Measurements from ENCODE around the gene OR2H2.

The OR2H2 gene

DNA sequence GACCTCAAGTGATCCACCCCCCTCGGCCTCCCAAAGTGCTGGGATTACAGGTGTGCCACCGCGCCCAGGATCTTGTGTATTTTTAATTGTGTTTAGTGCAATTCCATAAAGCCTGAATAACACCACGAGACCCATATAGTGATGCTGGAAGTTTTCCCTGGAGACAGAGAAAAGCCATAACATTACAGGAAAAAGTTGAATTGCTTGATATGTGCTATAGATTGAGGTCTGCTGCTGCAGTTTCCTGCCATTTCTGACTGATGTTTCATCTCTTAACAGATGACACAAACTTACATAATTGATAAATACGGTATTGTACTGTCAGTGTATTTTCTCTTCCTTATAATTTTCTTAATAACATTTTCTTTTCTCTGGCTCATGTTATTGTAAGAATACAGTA is 18.1 kb upstream of the OR2H2 start:
- no peak for ATAC-seq (ENCODE audit: low read depth)
- H3K4me1 Mint-ChIP-seq: peaks cover 7% of the 10 kb centered on the region
- H3K27ac Mint-ChIP-seq: no peak overlapping the region
- H3K27me3 Mint-ChIP-seq: peaks cover 5% of the 10 kb centered on the region
- peaks cover 2% of the 10 kb centered on the region for H3K9me3 Mint-ChIP-seq
- H3K36me3 Mint-ChIP-seq: no peaks in the 10 kb centered on the region
- H3K4me3 Mint-ChIP-seq: no peak overlapping the region
- DNase-seq (ENCODE audit: low spot score in 2 of 2): no peak

DNA sequence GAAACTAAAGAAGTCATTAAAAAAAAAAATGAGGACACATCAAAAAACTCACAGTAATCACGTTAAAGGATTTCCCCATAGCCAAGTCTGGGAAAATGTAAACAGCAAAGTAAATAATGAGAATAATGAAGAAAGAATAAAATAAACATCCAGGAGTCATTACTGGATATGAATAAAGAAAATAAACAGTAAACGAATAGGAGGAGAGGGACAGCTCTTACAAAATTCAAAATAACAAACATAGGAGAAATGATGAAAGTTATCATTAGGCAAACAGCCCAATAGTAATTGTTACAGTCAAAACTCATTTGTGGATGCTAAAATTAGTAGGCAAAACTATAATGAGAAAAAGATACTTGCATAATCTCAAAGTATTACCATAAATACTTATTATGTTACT is 17.4 kb upstream of the OR2H2 start:
- Mint-ChIP-seq H3K36me3 (no peaks in the 10 kb centered on the region), H3K4me1 (peaks cover 7% of the 10 kb centered on the region), H3K4me3 (no peak overlapping the region), H3K27me3 (peaks cover 8% of the 10 kb centered on the region), H3K27ac (no peak overlapping the region), H3K9me3 (peaks cover 2% of the 10 kb centered on the region)
- no peak for DNase-seq (ENCODE audit: low spot score in 2 of 2)
- ATAC-seq (ENCODE audit: low read depth): no peak

DNA sequence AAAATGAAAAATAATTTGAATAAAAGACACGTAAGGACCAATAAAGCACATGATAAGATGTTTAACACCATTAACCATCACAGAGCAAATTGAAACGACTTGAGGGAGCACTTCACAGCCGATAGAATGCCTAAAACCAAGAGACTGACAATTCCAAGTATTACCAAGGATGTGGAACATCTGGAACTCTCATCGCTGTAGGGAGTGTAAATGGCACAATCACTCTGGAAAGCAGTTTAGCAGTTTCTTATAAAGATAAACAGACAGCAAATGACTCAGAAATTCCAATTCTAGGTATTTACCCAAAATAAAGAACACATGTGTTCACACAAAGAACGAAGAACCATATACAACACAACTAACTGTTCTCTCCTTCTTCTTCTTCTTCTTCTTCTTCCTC is 16.9 kb upstream of the OR2H2 start:
- no peaks in the 10 kb centered on the region for H3K36me3 Mint-ChIP-seq
- H3K4me1 Mint-ChIP-seq: peaks cover 7% of the 10 kb centered on the region
- no peak overlapping the region for H3K4me3 Mint-ChIP-seq
- no peak overlapping the region for H3K27ac Mint-ChIP-seq
- ATAC-seq (ENCODE audit: low read depth) (no peak), DNase-seq (ENCODE audit: low spot score in 2 of 2) (no peak)
- peaks cover 8% of the 10 kb centered on the region for H3K27me3 Mint-ChIP-seq
- peaks cover 2% of the 10 kb centered on the region for H3K9me3 Mint-ChIP-seq

DNA sequence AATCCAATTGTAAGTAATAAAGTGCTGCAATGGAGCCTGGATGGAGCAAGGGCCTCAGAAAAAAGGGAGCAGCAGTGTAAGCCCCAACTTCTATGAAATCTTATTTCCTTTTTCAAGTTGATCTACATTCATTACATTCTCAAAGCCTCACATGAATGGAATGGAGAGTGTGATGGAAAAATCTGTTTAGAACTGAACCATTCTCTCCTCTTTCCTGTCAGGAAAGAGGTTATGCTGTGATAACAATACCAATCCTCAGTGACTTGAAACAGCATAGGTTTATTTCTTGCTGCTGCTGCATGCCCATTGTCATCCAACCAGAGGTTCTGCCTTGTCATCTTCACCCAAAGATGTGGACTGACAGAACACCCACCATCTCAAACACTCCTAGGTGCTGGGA is 8.9 kb upstream of the OR2H2 start:
- ATAC-seq (ENCODE audit: low read depth) (no peak), DNase-seq (ENCODE audit: low spot score in 2 of 2) (no peak)
- H3K4me1 Mint-ChIP-seq: no peaks in the 10 kb centered on the region
- peaks cover 26% of the 10 kb centered on the region for H3K27me3 Mint-ChIP-seq
- no peaks in the 10 kb centered on the region for H3K9me3 Mint-ChIP-seq
- H3K4me3 Mint-ChIP-seq: no peak overlapping the region
- H3K36me3 Mint-ChIP-seq: no peaks in the 10 kb centered on the region
- H3K27ac Mint-ChIP-seq: no peak overlapping the region

DNA sequence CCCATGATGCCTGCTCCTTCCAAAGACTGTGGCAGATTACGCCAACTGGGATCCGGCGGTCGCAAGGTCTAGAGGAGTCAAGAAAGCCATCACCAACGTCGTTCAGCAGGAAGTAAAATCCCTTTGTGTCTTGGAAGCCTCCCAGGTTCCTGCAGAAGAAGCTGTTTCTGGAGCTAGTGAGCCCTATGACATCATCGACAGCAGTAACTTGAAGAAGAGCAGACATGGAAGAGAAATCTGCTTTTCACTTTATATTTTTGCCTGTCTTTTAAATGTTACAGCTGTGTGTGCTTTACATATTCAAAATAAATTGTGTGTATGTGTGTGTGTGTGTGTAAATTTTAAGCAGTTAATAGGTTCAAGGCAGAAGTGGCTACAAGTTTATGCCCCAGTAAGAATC is 7.4 kb upstream of the OR2H2 start:
- Mint-ChIP-seq H3K36me3 (no peaks in the 10 kb centered on the region), H3K4me1 (no peaks in the 10 kb centered on the region), H3K9me3 (no peaks in the 10 kb centered on the region), H3K27me3 (peaks cover 20% of the 10 kb centered on the region), H3K4me3 (no peak overlapping the region), H3K27ac (no peak overlapping the region)
- DNase-seq (ENCODE audit: low spot score in 2 of 2) (no peak), ATAC-seq (ENCODE audit: low read depth) (no peak)

DNA sequence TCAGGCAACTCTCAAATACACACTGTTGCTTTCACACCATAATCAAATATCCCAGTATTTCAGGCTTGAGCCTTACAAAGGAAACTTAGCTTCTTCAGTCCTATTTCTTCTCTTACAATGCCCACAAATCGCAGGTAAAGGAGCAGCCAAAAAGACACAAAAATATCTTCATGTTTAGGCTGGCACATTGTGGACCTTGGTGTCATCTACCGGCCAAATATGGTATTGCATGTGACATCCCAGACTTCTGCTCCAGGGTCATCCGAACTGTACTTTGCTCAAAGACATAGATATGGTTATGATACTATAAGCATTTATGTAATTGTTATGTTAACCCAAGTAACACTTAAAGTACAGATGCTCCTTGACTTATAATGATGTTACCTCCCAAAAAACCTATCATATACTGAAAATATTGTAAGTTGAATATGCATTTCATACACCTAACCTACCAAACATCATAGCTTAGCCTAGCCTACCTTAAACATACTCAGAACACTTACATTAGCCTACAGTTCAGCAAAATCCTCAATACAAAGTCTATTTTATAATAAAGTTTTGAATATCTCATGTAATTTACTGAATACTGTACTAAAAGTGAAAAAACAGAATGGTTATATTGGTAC is 4.6 kb downstream of the OR2H2 start:
- no peaks in the 10 kb centered on the region for H3K4me1 Mint-ChIP-seq
- H3K36me3 Mint-ChIP-seq: no peaks in the 10 kb centered on the region
- H3K4me3 Mint-ChIP-seq: no peak overlapping the region
- no peak overlapping the region for H3K27ac Mint-ChIP-seq
- DNase-seq (ENCODE audit: low spot score in 2 of 2): peak; percentile 62 to 64
- no peaks in the 10 kb centered on the region for H3K9me3 Mint-ChIP-seq
- peaks cover 21% of the 10 kb centered on the region for H3K27me3 Mint-ChIP-seq
- ATAC-seq (ENCODE audit: low read depth): peak; percentile 59

DNA sequence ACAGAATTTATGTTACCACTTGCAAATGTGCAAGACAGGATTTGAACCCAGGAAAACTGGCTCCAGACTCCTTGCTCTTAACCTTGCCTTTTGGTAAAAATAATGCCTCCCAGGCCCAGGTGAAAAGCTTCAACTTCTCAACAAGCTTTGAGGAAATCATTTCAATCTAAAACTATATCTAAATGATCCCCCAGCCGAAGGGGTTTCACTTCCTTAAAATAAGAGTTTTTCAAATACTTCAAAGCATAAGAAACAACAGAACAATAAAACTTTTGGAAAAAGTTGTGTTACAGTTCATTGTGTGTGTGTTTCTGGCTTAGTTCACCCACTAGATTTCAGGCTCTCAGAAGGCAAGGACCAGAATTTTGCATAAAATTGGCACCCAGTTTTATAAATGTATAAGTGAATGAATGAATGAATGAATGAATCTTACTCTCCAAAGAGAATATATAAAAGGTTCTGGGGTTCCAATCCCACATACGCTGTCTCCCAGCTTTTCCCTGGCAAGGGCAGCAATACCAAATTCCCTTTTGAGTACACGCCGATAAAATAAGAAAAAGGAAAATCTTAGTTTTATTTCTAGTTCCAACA is 5.4 kb downstream of the OR2H2 start:
- H3K4me1 Mint-ChIP-seq: no peaks in the 10 kb centered on the region
- no peaks in the 10 kb centered on the region for H3K36me3 Mint-ChIP-seq
- DNase-seq (ENCODE audit: low spot score in 2 of 2): no peak
- no peak for ATAC-seq (ENCODE audit: low read depth)
- H3K27ac Mint-ChIP-seq: no peak overlapping the region
- no peaks in the 10 kb centered on the region for H3K9me3 Mint-ChIP-seq
- no peak overlapping the region for H3K4me3 Mint-ChIP-seq
- H3K27me3 Mint-ChIP-seq: peaks cover 21% of the 10 kb centered on the region

DNA sequence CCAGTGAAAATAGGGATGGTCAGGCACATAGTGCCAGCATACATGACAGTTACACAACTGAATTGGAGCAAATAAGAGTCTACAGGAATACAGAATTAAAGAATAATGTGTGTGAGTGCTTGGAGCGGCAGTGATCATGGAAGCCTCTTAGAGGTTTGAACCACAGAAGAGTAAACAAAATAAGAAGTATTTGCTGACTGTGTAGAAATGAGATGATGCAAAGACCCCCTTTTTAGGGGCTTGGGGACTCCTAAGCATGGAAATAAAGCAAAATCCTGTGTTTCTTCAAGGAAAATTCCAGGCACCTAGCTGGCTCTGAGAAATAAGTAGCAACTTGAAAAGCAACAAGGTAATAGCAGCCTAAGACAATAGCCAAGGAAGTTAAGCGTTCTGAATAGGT is 6.8 kb downstream of the OR2H2 start:
- Mint-ChIP-seq H3K4me1 (no peaks in the 10 kb centered on the region), H3K9me3 (no peaks in the 10 kb centered on the region), H3K27ac (no peak overlapping the region), H3K36me3 (no peaks in the 10 kb centered on the region), H3K27me3 (peaks cover 15% of the 10 kb centered on the region), H3K4me3 (no peak overlapping the region)
- DNase-seq (ENCODE audit: low spot score in 2 of 2) (no peak), ATAC-seq (ENCODE audit: low read depth) (no peak)

DNA sequence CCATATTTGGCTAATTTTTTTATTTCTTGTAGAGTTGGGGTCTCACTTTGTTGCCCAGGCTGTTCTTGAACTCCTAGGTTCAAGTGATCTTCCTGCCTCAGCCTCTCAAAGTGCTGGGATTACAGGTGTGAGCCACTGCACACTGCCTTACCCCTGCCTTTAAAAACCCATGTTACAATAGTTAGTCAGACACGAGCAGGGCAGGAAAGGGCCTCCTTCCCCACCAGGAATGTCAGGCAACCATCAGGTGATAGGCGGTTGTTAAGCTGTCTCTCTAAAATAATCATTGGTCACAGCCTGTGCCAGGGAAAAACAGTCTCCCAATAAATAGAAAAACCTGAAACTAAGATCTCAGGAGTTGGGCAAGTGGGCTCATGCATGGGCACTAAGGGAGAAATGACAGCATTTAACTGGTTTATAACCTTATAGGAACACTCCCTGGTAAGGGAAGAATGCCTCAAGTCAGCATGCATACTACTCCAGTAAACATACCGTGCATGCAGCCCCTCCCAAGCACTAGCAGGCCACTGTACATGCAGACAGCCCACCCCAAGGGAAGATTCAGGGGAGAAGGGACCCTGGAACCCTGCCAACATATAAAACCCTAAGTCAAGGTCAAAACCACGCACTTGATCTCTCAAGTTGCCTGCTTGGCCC is 8.4 kb downstream of the OR2H2 start:
- H3K36me3 Mint-ChIP-seq: no peaks in the 10 kb centered on the region
- no peaks in the 10 kb centered on the region for H3K9me3 Mint-ChIP-seq
- no peaks in the 10 kb centered on the region for H3K4me1 Mint-ChIP-seq
- H3K27ac Mint-ChIP-seq: no peak overlapping the region
- no peak overlapping the region for H3K4me3 Mint-ChIP-seq
- DNase-seq (ENCODE audit: low spot score in 2 of 2) (no peak), ATAC-seq (ENCODE audit: low read depth) (no peak)
- peaks cover 3% of the 10 kb centered on the region for H3K27me3 Mint-ChIP-seq

DNA sequence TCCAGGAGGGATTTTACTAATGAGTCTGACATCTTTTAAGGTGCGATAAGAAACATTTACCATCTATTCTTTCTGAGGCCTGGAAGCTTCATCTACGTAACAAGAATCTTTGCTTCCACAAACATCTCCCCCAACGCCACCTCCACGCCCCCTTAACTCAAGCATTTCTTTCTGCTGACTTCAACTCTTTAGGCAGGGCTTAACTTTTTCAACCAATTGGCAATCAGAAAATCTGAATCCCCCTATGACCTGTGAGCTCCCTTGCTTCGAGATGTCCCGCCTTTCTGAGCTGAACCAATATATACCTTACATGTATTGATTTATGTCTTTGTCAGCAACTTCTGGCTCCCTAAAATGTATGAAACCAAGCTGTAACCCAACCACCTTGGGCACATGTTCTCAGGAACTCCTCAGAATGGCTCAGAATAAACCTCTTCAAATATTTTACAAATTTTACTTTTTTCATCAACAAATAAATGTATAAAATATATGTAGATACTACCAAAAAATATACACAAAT is 11.5 kb downstream of the OR2H2 start:
- ATAC-seq (ENCODE audit: low read depth): no peak
- Mint-ChIP-seq H3K27me3 (no peaks in the 10 kb centered on the region), H3K4me3 (no peak overlapping the region), H3K36me3 (no peaks in the 10 kb centered on the region), H3K9me3 (no peaks in the 10 kb centered on the region), H3K27ac (no peak overlapping the region), H3K4me1 (no peaks in the 10 kb centered on the region)
- DNase-seq (ENCODE audit: low spot score in 2 of 2): no peak

DNA sequence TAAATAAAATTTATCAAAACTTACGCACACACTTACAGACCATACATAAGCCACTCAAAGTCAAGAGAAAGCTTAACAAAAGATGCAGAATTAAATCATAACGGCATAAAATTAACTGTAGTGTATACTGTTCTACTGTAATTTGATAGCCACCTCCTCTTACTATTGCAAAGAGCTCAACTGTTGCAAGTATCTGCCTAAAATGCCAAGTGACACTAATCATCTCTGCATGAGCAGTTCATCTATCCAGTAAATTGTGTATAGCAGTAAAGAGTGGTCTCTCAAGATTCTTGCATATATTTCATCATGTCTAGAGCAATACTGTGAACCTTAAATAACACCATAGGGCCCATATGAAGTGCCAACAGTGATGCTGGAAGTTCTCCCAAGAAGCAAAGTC is 12.3 kb downstream of the OR2H2 start:
- Mint-ChIP-seq H3K4me1 (no peaks in the 10 kb centered on the region), H3K36me3 (peaks cover 3% of the 10 kb centered on the region), H3K9me3 (no peaks in the 10 kb centered on the region), H3K4me3 (no peak overlapping the region), H3K27me3 (no peaks in the 10 kb centered on the region), H3K27ac (no peak overlapping the region)
- DNase-seq (ENCODE audit: low spot score in 2 of 2) (no peak), ATAC-seq (ENCODE audit: low read depth) (no peak)

DNA sequence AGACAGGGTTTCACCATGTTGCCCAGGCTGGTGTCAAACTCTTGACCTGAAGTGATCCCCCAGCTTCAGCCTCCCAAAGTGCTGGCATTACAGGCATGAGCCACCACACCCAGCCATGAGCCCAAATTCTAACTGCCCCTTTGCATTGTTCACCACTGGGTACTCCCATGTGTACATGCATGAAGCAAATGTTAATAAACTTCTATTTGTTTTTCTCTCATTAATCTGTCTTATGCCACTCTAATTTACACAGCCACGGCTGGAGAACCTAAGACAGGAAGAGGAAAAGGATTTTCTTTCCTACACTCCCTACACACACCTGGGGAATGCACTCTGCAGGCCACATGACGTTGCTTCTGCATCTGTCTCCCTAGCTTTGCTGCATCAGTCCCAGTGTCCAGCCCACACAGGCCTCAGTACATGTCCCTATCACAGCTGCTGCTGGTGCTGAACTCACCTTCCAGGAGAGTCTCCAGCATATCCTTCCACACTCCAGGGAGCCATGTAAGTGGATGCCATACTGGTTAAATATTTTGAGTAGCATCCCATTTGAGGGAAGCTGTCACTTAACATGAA is 13.3 kb downstream of the OR2H2 start:
- DNase-seq (ENCODE audit: low spot score in 2 of 2): no peak
- no peaks in the 10 kb centered on the region for H3K4me1 Mint-ChIP-seq
- H3K27ac Mint-ChIP-seq: no peak overlapping the region
- no peaks in the 10 kb centered on the region for H3K9me3 Mint-ChIP-seq
- H3K36me3 Mint-ChIP-seq: peaks cover 13% of the 10 kb centered on the region
- H3K4me3 Mint-ChIP-seq: no peak overlapping the region
- ATAC-seq (ENCODE audit: low read depth): no peak
- no peaks in the 10 kb centered on the region for H3K27me3 Mint-ChIP-seq

DNA sequence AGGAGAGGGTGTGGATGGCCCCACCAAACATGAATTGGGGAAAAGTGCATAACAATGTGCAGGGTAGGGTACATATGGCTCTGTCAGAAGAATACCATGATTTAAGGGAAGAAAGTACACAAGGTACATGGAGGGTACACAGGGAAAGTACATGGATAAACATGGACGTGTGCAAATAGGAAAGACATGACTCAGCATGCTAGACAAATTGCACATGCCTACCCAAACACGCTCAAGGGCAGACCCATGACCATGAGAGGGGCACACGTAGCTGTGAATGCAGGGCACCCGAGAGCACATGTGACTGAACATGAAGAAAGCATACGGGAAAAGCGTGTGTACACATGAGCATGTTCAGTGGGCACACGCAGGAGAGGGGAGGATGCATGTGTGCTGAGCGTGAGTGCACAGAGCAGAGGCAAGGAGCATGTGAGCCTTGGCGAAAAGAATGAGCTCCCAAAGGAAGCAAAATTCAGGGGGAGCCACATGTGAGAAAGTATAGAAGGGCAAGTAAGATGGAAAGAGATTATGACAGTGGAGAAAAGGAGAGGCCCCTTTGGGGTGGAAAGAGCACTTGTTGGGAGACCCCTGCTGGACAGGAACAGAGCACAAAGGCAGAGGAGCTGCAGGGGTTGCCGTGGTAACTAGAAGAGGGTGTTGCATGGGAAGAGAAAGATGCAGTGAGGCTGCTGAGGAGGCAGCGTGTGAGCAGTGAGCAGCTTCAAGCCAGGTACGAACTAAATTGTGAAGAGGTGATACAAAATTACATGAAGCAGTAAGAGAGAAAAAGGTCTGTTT is 17.8 kb downstream of the OR2H2 start:
- no peak overlapping the region for H3K4me3 Mint-ChIP-seq
- H3K4me1 Mint-ChIP-seq: no peaks in the 10 kb centered on the region
- DNase-seq (ENCODE audit: low spot score in 2 of 2) (no peak), ATAC-seq (ENCODE audit: low read depth) (no peak)
- no peaks in the 10 kb centered on the region for H3K9me3 Mint-ChIP-seq
- no peaks in the 10 kb centered on the region for H3K27me3 Mint-ChIP-seq
- H3K27ac Mint-ChIP-seq: no peak overlapping the region
- peaks cover 44% of the 10 kb centered on the region for H3K36me3 Mint-ChIP-seq

DNA sequence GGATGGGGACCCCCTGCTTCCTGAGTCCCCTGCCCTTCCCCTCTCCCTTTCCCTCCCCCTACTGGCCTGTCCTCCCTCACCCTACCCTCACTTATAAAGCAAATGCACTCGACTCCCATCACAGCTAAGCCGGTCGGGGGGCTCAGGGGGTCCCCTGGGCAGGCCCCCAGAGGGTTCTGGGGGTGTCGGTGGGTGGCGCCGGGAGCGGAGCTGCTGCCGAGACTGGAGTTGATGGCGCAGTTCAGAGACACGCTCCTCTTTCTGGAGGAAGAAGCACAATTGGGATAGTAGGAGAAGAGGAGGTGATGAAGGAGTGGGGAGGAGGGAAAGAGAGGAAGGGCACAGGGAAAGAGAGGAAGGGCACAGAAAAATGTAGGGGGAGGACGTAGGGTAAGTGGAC is 18.5 kb downstream of the OR2H2 start:
- H3K27ac Mint-ChIP-seq: peak overlapping the region; percentile 60
- no peaks in the 10 kb centered on the region for H3K27me3 Mint-ChIP-seq
- no peaks in the 10 kb centered on the region for H3K4me1 Mint-ChIP-seq
- H3K36me3 Mint-ChIP-seq: peaks cover 48% of the 10 kb centered on the region
- no peak overlapping the region for H3K4me3 Mint-ChIP-seq
- no peak for DNase-seq (ENCODE audit: low spot score in 2 of 2)
- ATAC-seq (ENCODE audit: low read depth): no peak
- no peaks in the 10 kb centered on the region for H3K9me3 Mint-ChIP-seq

All from memory B cell (primary cell).